Activated T-cell treated with anti-CD3 and anti-CD28 coated beads for 4 hours (primary cell): ENCODE measurements around the gene CABYR.
"Not testable (repeated sequence)": the region's sequence is repeated elsewhere in the genome, so short reads cannot be mapped to it uniquely, and the experiment has no call there.

ENCODE experiments used
- DNase-seq: peaks from one replicate; pipeline ENCODE4 v3.0.0-alpha.2; 2020

CABYR gene

DNA sequence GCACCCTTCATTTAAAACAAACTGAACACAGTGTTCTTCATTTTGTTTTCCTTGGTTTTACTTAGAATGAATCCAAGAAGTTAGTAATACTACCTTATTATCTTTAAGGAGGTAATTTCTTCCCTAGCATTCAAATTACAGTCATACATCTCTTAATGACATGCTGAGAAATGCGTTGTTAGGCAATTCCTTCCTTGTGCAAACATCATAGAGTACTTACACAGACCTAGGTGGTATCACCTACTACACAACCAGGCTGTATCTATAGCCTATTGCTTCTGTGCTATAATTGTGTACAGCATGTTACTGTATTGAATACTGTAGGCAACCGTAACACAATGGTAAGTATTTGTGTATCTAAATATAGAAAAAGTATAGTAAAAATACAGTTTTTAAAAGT is 8.4 kb upstream of the CABYR start:
- DNase-seq = no peak

DNA sequence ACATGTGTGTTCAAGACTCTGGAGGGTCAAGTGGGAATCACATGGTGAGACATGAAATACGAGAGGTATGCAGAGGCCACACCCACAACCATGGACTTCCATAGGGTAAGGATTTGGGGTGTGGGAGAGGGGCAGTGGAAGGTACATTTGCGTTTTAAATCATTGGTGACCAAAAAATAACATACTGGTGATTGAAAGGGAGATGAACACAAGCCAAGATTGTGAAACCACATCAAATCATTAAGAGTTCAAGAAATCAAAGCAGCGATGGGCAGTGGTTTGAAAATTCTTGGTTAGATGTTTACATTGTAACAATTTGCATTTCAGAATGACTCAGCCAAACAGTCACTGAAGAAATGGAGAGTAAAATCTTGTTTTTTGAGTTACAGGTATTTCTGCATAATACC is 1.9 kb upstream of the CABYR start:
- no peak for DNase-seq

DNA sequence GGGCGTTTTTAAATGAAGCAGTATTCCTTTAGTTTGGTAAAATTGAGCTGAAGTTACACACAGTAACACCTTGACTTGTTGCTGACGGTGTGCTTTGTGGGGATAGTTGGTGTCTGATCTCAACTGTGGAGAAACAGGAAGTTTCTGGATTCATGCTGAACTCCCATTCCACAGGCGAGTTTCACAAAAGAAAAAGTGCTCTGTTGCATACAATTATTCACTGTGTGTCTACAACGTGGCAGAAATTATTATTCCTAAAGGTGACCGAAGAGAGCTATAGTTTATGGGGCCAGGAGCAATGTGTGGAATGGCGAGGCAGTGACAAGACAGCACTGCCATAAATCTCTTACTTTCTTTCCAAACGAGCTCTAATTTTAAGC is 463 bp upstream of the CABYR start:
- no peak for DNase-seq

DNA sequence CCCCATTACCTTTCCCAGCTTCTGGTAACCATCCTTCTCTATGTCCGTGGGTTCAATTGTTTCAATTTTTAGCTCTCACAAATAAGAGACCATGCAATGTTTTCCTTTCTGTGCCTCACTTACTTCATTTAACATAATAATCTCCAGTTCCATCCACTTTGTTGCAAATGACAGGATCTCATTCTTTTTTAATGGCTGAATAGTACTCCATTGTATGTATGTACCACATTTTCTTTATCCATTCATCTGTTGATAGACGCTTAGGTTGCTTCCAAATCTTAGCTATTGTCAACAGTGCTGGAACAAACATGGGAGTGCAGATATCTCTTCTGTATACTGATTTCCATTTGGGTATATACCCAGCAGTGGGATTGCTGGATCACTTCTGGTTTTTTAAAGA is 1.8 kb downstream of the CABYR start:
- no peak for DNase-seq

DNA sequence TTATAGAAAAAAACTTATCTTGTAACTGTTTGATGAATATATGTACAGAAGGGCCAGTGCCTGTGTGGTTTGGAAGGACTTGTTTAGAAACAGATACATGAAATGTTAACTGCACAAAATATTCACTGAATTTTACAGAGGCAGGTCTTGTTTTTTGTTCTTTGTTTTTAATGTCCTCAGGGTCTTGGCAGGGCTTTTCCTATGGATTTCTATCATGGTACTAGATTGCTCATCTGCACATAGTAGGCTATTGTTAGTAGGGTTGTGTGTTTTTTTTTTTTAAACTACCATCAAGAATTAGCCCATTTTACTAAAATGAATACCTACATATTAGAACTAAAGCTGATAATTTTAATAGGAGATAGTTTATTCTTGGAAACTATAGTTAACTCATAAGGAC is 3.5 kb downstream of the CABYR start:
- no peak for DNase-seq

DNA sequence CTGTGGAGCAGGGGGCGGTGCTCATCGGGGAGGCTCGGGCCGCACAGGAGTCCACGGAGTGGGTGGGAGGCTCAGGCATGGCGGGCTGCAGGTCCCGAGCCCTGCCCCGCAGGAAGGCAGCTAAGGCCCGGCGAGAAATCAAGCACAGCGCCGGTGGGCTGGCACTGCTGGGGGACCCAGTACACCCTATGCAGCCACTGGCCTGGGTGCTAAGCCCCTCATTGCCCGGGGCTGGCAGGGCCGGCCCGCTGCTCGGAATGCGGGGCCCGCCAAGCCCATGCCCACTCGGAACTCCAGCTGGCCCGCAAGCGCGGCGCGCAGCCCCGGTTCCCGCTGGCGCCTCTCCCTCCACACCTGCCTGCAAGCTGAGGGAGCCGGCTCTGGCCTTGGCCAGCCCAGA is 10.7 kb downstream of the CABYR start:
- DNase-seq = not testable (repeated sequence)

DNA sequence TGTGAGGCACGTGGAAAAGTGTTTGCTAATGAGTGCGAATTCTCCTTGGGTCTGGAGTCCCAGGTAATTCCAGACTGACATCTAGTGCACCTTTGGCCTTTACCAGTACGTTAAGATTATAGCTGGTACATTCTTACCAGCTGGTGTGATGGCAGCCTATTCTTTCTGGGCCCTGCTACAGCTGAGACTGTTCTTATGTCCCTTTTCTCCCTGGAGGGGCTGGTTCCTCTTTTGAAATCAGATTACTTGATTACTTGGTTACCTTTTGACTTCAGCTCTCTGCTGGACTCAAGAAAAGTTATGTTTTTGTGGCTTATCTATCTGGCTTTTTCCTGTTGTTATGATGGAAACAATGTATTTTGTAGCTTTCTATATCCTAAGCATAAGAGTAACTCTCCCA is 14.5 kb downstream of the CABYR start:
- no peak for DNase-seq

DNA sequence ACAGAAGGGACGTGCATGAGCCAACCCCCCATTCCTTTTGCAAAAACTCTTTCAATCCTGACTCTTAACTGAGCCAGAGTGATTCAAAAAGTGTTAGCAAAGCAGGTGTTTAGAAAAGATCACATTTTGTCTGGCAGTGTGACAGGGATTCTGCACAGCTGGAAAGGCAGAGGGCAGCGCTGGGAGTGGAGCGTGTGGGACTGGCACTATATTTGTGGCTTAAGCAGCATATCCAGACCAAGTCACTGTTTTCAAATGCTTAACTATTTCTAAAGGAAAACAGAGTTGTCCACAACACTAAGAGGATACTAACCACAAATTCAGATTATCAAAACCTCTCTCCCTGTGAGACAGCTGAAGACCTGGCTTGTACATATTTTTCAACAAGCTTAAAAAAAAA is 19.0 kb downstream of the CABYR start:
- DNase-seq = no peak

DNA sequence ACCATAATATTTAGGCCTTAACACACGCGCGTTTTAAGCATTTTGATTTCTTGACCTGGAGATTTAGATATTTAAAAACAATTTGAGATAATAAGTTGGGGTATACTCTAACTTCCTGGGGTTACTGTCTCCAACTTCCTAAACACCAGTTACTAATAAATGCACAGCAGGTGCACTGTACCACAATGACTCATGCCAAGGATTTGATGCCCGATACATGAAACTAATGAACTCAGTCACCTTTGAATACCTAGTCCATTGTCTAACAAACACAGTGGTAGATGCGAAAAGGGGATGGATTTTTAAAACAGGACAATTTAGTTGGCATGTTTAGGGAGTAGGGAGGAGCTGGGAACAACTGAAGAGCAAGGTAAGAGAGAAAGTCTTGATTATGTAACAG is 21.2 kb downstream of the CABYR start:
- DNase-seq = no peak

DNA sequence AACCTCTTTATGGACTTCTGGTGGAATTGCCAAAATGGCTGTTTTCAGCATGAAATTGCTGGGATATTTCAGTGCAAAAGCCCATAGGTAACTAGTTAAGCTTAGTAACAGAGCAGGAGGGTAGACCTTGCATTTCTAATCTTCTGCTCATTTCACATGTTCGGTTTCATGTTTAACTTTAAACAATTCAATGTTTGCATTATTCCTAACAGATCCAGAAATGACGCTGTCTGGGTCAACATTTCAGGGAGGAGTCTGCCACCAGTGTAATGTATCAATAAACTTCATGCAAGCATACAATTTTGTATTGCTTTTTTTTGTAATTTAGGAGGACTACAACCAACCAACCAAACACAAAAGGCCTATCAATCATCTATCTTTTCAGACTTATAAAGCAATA is 22.4 kb downstream of the CABYR start:
- no peak for DNase-seq

DNA sequence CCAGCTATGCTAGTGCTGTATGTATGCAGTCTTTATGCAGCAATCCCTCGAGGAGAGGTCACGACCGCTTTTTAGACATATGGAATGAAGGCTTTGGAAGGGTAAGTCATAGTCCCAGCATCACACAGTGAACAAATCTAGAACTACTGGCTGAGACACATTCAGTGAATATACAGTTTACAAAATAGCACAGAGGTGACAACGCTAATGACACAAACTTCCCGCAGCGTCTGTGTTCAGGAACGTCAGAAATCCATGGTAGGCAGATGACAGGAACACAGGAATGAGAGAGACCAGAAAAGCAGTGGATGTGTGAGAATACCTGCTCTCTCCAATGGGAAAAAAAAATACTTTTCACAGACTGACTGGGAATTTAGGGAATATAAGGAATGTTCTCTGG is 29.6 kb downstream of the CABYR start:
- DNase-seq = no peak

DNA sequence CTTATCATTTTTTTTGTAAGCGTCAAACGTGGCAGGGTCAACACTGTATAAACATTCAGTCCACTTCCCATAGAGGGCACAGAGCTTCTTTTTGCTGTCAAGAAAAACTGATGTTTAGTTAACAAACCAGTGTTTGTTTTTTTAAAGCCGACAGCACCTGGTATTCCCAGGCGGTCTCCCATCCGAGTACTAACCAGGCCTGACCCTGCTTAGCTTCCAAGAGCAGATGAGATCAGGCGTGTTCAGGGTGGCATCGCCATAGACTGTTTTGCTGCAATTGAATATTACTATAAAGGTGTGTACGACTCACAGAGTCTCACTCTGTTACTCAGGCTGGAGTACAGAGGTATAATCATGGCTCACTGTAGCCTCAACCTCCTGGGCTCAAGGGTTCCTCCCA is 31.5 kb downstream of the CABYR start:
- no peak for DNase-seq

DNA sequence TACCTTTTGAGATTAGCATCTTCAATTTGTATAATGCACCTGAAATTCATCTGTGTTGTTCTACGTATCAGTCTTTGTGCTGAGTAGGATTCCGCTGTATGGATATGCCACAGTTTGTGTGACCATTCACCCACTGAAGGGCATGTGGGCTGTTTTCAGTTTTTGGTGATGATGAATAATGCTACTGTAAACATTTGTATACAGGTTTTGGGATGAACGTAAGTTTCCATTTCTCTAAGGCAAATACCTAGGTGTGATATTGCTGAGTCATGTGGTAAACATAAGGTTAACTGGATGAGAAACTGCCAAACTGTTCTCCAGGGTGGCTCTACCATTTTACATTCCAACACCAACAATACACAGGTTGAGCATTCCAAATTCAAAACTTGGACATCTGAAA is 35.1 kb downstream of the CABYR start:
- DNase-seq = no peak

DNA sequence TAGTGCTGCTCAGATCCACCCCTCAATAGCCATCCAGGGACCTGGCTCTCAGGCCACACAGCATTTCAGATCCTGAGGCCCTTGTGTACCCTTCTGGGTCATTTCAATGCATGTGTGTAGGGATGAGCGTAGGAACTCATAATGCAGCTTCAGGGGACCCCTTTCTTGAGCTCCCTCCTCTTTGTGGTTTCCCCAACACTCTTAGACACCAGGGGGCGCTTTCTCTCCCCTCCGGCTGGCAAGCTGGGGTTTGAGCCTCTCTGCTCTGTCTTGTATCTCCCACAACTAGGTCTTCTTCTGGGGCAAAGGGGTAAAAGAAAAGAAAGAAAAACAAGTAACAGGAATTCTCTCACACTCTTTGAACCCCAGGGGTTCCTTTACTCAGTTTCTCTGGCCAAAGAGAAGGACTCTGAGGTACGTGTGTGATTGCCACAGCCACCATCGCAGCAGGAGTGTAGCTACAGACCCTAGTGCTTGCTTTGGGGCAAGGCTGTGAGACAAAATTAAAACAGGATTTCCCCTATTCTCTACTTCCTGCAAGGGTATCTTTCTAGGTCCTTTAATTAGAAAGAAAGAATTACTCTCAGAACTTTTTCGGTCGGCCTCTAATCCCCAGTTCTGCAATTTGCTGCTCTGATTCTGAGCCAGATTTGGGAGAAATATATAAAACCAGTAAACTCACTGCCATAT is 38.0 kb downstream of the CABYR start:
- peak; percentile 19 for DNase-seq

DNA sequence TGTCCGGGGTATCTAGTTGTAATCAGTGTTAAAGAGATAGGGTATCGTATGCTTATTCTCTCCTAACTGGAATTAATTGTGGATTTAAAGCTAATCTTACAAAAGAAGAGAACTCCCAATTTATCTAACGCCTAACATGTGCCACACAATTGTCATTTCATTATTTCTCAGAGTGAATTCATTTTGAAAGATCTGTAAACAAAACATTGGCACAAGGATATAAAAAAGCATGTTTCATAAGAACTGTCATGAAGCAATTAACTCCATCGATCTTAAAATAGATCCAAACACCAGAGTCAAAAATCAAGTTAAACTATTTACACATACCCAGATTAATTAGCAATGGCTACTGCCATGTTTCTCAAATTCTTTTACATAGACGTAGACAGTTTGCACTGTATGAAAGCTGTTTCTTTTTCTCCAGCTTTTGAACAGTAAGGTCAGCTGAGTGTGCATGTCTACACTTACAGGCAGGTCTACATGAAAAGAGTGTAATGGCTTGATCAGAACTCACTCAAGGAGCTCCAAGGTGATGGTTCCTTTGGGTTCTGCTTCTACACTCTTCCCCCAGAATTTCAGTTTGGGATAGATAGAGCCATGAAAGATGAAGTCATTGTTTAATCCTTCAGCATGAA is 38.8 kb downstream of the CABYR start:
- no peak for DNase-seq

DNA sequence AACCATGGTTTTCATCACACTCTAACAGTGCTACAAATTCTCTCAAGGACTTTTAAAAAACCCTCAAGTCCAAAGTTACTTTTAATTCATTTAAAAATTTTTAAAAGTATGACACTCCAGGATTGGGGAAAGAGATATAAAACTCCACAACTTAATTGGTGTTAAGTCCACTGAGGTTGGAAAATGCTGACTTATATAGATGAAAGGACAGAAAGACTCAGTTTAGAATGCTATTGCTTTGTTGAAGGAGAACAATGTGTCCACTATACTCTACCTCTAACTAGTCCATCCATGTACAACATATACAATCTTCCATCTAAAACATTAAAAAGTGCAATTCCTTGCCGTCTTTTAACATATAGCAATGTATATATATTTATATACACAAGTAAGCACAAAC is 41.2 kb downstream of the CABYR start:
- DNase-seq = no peak

DNA sequence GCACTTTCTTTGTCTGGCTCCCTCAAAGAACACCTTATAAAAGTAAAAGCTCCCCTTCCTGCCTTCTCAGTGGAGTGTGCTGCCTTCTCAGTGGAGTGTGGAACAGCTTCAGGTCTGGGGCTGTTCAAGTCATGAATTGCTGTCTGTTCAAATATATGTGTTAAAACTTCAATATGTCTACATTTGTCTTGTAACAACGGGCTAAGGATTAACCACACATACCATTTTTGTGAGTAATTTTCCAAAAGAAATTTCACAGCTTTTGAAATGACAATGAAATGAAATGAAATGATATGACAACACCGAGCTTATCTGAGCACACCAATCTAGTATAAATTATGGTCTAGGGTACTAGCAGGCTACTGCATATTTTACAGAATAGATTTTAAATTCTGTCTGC is 42.9 kb downstream of the CABYR start:
- DNase-seq = no peak

DNA sequence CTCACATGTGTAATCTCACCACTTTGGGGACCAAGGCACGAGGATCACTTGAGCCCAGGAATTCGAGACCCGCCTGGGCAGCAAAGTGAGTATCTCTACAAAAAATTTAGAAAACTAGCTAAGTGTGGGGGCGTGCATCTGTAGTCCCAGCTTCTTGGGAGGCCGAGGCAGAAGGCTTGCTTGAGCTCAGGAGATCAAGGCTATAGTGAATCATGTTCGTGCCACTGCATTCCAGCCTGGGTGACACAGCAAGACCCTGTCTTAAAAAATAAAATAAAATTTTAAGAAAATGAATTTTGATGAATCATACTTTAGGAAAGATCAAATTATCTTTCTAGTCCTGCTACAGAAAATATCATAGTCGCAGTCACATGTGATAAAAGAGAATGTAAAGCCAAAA is 46.9 kb downstream of the CABYR start:
- no peak for DNase-seq

DNA sequence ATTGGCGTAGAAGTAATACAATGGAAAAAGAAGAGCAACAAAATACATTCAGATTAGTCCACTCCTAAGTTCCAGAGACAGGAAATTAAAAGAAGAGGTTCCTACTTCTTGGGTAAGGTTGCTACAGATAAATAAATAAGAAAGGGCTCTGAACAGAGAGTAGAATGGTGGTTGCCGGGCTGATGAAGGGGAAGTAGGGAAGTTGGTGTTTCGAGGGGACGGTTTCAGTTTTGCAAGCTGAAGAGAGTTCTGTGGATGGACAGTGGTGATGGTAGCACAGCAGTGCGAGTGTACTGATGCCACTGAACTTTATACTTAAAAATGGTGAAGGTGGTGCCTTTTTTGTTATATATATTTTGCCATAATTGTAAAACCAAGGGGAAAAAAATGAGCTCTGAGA is 48.2 kb downstream of the CABYR start:
- no peak for DNase-seq

DNA sequence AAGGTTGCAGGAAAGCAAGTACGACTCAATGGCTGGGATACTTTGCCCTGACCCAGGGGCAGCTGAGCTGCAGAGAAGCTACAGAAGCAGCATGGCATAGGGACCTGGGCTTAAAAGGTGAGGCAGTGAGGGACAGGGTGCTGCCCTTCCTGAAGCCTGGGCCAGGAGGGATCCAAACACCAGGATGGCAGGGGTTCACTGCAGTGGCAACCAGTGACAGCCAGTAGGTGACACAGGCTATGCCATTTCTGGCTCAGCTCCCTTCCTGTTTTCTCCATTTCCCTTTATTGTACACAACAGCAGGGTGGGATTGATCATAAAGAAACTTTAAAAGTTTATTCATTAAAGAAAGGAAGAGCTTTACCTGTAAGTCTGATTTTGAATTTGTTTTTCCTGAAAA is 48.8 kb downstream of the CABYR start:
- no peak for DNase-seq

DNA sequence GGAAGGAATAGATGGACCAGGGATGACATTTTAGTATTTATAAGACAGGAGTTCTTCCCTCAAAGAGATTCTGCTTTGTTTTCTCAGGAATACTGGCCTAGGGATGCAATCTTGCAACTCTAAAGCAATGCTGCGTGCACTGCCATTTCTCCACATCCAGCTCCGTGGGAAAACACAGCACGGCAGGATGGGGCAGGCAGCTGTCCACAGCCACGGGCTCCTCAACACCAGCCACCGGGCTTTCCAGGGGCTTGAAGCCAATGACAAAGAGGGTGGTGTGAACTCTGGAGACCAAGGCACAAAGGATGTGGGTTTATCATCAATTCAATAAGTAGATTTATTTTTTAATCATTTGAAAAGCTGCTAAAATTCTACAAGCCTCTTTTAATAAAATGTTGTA is 49.3 kb downstream of the CABYR start:
- DNase-seq = no peak

DNA sequence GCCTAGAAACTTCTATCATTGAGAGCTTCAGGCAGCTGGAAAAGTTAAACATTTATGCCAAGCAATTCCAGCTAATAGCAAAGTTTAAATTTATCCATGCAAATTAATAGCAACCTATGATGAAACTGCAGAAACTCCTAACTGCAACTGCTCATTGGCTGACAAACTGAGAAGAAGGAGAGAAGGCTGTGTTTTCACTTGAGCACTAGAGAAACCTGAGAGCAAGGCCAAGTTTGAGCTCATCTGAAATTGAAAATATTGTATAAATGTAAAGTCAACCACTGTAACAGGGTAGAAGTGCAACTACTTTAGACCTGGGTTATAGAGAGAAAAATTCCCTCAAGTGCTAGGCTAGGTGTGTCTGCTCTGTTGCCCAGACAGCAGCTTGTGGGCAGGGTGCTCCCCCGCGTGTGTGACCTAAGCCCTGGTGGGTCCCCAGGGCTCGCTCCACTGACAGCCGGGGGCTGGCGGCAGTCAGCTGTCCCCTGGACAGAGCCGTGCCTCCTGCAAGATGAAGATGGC is 50.2 kb downstream of the CABYR start:
- DNase-seq = no peak

DNA sequence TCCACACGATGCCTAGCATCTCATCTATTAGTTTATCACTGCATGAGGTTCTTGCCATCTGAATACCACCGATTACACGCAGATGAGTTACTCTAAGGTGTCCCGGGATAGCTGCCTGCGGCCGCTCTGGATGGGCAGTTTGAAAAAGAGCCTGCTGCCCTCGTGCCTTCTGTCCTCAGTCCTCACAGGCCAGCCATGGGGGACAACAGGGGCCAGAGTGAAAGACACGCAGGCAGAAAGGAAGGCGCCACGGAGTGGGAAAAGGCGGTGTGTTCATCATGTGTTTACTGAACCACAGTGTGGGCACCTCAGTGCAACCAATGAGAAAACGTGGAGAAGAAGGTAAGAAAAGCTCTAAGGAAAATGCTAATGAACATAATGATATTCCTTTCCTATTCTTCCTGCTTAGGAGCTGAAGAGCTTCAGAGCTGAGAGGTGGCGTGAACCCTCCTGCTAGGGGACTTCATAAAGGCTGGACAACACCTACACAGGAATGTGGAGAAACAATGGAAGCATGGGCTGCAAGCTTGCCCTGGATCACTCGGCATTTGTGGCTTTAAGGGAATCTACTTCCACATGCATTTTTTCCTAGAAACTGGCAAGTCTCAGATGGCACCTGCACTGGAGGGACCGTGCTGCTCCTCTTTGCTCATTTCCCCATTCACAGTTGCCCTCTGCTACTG is 50.9 kb downstream of the CABYR start:
- no peak for DNase-seq

DNA sequence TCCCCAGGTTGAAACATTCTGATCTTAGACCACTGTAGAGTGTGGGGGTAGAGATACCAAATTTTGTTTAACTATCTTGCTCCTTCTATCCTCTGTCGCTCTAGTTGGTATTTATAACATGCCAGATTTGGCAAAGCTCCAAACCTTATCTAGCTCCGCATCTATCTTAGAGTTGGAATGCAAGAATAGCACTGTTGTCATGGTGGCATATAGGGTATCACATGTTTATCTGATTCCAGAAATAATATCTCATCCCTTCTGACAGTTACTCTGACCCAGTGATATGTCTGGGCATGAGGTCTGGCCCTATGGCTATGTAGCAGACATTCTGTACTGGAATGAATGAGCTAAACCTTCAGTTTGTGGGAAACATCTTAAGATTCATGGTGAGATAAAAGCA is 51.7 kb downstream of the CABYR start:
- DNase-seq = no peak
